Psoas muscle (tissue), 8 donors: ENCODE results near the gene TNFRSF11A. TPM values are rescaled to one million over a fixed set of nuclear protein-coding genes. Genes with fewer than 3 reads are reported as not detected.
A peak's percentile ranks its signal among the peaks of the same experiment; 100 is the strongest.

ENCODE experiments used
- ATAC-seq, 4 donors: fragments of 200-7000 bp; cut with Tn5 transposase; one replicate each; pipeline ENCODE4 v1.9.1; 2020; ENCODE audit warnings: moderate library complexity in 3 of 4, mild to moderate bottlenecking in 2 of 4
- DNase-seq, 2 donors: peaks; one replicate each; pipeline ENCODE4 v3.0.0-alpha.2; 2020
- H3K27ac ChIP-seq: fragments of 200-600 bp; one replicate; pipeline ENCODE4 v1.8.0; 2022
- H3K27me3 ChIP-seq, 3 donors: fragments of 200-600 bp in 1 of 3; one replicate each; pipeline versions ENCODE4 v1.6.1 to v1.8.0; 2013 to 2022; ENCODE audit warnings: low read length in 2 of 3, mild to moderate bottlenecking in 2 of 3, moderate library complexity in 1 of 3; ENCODE audit not compliant: insufficient read depth in 3 of 3
- H3K36me3 ChIP-seq, 2 donors: fragments of 200-600 bp in 1 of 2; one replicate each; pipeline versions ENCODE4 v1.6.1 to v1.8.0; 2013 to 2022; ENCODE audit warnings: low read depth in 1 of 2, mild to moderate bottlenecking in 1 of 2, moderate library complexity in 1 of 2; ENCODE audit not compliant: insufficient read depth in 1 of 2
- H3K4me1 ChIP-seq: fragments of 200-600 bp; one replicate; pipeline ENCODE4 v1.8.0; 2022
- H3K4me3 ChIP-seq: fragments of 200-600 bp; one replicate; pipeline ENCODE4 v1.8.0; 2022; ENCODE audit warnings: mild to moderate bottlenecking
- H3K9me3 ChIP-seq: fragments of 200-600 bp; one replicate; pipeline ENCODE4 v1.8.0; 2022
- WGBS, 3 donors: extraction: QIAGEN DNeasy Blood & Tissue Kit; methylation state at CpG; one replicate each; pipeline versions ENCODE4 v1.1.6 to v1.1.7; 2013; 5-methylcytosine and 5-hydroxymethylcytosine counted together
- intact Hi-C, 2 donors: fragments of 100-400 bp; cut with DNase I; formaldehyde crosslinking; loops; one replicate each; pipeline versions ENCODE4 v1.11.0 to v1.14.2; 2022
- polyA plus RNA-seq, 3 donors: library from polyadenylated mRNA; stranded (reverse); fragments of 200-250 nt; gene quantifications; one replicate each; pipeline ENCODE4 v1.2.3, GENCODE V29; 2013
- total RNA-seq, 4 donors: library from RNA; stranded (reverse); fragmentation: NEBNext Ultra II Directional in 2 of 4; extraction: Animal tissue kit (Norgen Biotek cat#: 25700) in 2 of 4; gene quantifications; one replicate each; pipeline versions ENCODE4 v1.2.1 to v1.2.4, GENCODE V29; 2021 to 2023
- TF ChIP-seq, protein P1 (sequence below): fragments of 200-600 bp; IDR thresholded peaks from one replicate; pipeline ENCODE4 v1.8.0; 2022; ENCODE audit warnings: antibody characterized with exemption
- donor health status: healthy with polysubstance abuse.
- donor health status: DM: no; HTN: no; CAD: no; lungs with moderate emphysema.
- donor health status: Bipolar disorder and iron deficiency.
- donor health status: healthy.
- donor health status: DM: yes; HTN: yes; CAD: no.
- donor health status: DM: no; HTN: no; CAD: no.
- donor health status: DM: no; HTN: no; CAD: no.
- donor health status: DM: yes; HTN: yes; CAD: no.

The TNFRSF11A gene
- total and polyA plus RNA-seq, 7 donors, result 0.12 to 1.3 (median 0.60) TPM

- H3K27me3 ChIP-seq, result no peaks in the 10 kb centered on the region
- no peak for DNase-seq
- H3K9me3 ChIP-seq, result no peaks in the 10 kb centered on the region
- no peak overlapping the region for H3K4me3 ChIP-seq
- H3K27ac ChIP-seq, result peak overlapping the region; percentile 30
- intact Hi-C loops, result no loop called here
- peak in 2 of 4 donors; percentile 13 to 15 for ATAC-seq
- 58 to 68% (median 66%) methylated on average over 5 of the region's 5 CpGs for WGBS, 3 donors
- TF ChIP-seq, protein P1, sequence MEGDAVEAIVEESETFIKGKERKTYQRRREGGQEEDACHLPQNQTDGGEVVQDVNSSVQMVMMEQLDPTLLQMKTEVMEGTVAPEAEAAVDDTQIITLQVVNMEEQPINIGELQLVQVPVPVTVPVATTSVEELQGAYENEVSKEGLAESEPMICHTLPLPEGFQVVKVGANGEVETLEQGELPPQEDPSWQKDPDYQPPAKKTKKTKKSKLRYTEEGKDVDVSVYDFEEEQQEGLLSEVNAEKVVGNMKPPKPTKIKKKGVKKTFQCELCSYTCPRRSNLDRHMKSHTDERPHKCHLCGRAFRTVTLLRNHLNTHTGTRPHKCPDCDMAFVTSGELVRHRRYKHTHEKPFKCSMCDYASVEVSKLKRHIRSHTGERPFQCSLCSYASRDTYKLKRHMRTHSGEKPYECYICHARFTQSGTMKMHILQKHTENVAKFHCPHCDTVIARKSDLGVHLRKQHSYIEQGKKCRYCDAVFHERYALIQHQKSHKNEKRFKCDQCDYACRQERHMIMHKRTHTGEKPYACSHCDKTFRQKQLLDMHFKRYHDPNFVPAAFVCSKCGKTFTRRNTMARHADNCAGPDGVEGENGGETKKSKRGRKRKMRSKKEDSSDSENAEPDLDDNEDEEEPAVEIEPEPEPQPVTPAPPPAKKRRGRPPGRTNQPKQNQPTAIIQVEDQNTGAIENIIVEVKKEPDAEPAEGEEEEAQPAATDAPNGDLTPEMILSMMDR, result no peak
- no peaks in the 10 kb centered on the region for H3K4me1 ChIP-seq
- no peaks in the 10 kb centered on the region for H3K36me3 ChIP-seq
Observed at GRCh38 chr18:62412231-62412979, 87.3 kb downstream of the TNFRSF11A start.

GRCh38 chr18:62413206-62413605, 88.1 kb downstream of the TNFRSF11A start:
- intact Hi-C loops, result no loop called here
- Histone ChIP-seq H3K27ac (peak overlapping the region; percentile 30), H3K4me1 (no peaks in the 10 kb centered on the region), H3K4me3 (no peak overlapping the region), H3K9me3 (no peaks in the 10 kb centered on the region), H3K36me3 (no peaks in the 10 kb centered on the region), H3K27me3 (no peaks in the 10 kb centered on the region)
- ATAC-seq (peak in 2 of 4 donors; percentile 34 to 50), DNase-seq (no peak)
- WGBS, 3 donors, result 0 to 4% (median 3%) methylated on average over 1 of the region's 1 CpG
- TF ChIP-seq, protein P1, result no peak

DNA sequence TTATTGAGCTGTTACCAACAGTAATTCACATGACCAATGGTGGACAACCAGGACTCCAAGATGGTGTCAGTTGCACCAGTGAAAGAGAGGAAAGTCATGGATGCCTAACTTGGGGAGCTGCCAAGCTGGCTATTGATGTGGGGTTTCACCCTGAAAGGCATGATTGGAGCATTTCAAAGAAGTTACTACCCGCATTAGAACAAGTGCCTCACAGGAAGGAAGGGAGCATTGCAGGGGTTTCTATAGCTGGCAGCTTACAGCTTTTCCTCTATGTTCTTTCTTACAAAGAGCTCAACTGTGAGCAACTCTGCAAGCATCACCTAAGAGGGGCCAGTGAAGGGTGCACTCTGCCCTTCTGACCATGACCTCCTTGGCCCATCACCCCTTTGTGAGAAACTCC, 93.1 kb downstream of the TNFRSF11A start:
- DNase-seq (no peak), ATAC-seq (no peak)
- TF ChIP-seq, protein P1, result no peak
- Histone ChIP-seq H3K4me1 (no peaks in the 10 kb centered on the region), H3K4me3 (no peak overlapping the region), H3K9me3 (no peaks in the 10 kb centered on the region), H3K27ac (no peak overlapping the region), H3K36me3 (no peaks in the 10 kb centered on the region), H3K27me3 (no peaks in the 10 kb centered on the region)
- WGBS, 3 donors, result 69 to 84% (median 78%) methylated on average over 1 of the region's 1 CpG
- intact Hi-C loops, result loop anchor here in 1 of 2 donors (5.0 kb wide), 1 partner anchor 91 kb away; the partner anchor contains the start of gene TNFRSF11A

- Histone ChIP-seq H3K27ac (peak overlapping the region; percentile 62), H3K27me3 (no peaks in the 10 kb centered on the region), H3K4me1 (peaks cover 13% of the 10 kb centered on the region), H3K36me3 (no peaks in the 10 kb centered on the region), H3K9me3 (no peaks in the 10 kb centered on the region), H3K4me3 (peak overlapping the region; percentile 24)
- DNase-seq, result no peak
- intact Hi-C loops, result no loop called here
- ATAC-seq, result no peak
- TF ChIP-seq, protein P1, result no peak
- 71 to 88% (median 74%) methylated on average over 3 of the region's 3 CpGs for WGBS, 3 donors
Observed at GRCh38 chr18:62420151-62420512, 95.0 kb downstream of the TNFRSF11A start.
